GM12878 (cell line): Measurements from ENCODE around the gene ADAMTS16. TPM values are rescaled to one million over a fixed set of nuclear protein-coding genes. Genes with fewer than 3 reads are reported as not detected.

Experiments used
- ATAC-seq: fragments of 200-7000 bp; cut with Tn5 transposase; 3 replicates; pipeline ENCODE4 v1.9.1; 2020; ENCODE audit warnings: mild to moderate bottlenecking, moderate library complexity
- BruUV-seq: library from RNA; stranded (reverse); fragments of 400-500 nt; replicated peaks from 2 replicates; lab custom pipeline; 2021; lab: Mats Ljungman, UMichigan
- CTCF ChIA-PET: fragments of 300-600 bp; sonication (Branson Sonifier 250); formaldehyde crosslinking; extraction: SDS; loops from one replicate; lab custom pipeline; 2021; ENCODE audit warnings: inconsistent platforms; lab: Yijun Ruan, JAX
- POLR2A ChIA-PET: fragments of 350-600 bp; formaldehyde crosslinking; extraction: SDS; loops from one replicate; lab custom pipeline; 2021; ENCODE audit warnings: inconsistent platforms; lab: Charles Lee
- RAD21 ChIA-PET: fragments of 300-600 bp; sonication (Branson Sonifier 250); formaldehyde crosslinking; loops from one replicate; lab custom pipeline; 2023; ENCODE audit warnings: antibody characterized with exemption; ENCODE audit not compliant: unreplicated experiment; lab: Charles Lee
- SMC1A ChIA-PET: fragments of 300-600 bp; sonication (Branson Sonifier 250); formaldehyde crosslinking; loops from one replicate; lab custom pipeline; 2023; ENCODE audit not compliant: unreplicated experiment, uncharacterized antibody; lab: Charles Lee
- DNase-seq: peaks from one replicate; pipeline ENCODE4 v3.0.0-alpha.2; 2011; ENCODE audit warnings: low read depth, low spot score
- FAIRE-seq: peaks from 3 replicates; lab custom pipeline; 2011; peaks lifted over from hg19 to GRCh38; lab: Jason Lieb, UNC
- H2AFZ ChIP-seq: 2 replicates; pipeline ENCODE4 v1.6.0; 2011; ENCODE audit warnings: low read depth, low read length, control low read depth; ENCODE audit not compliant: control insufficient read depth
- H3K27ac ChIP-seq: 2 replicates; pipeline ENCODE4 v1.5.1; 2011; ENCODE audit warnings: control low read depth; ENCODE audit not compliant: control insufficient read depth, insufficient read depth
- H3K27me3 ChIP-seq, 2 experiments: replicated peaks in 1 of 2; 2 replicates each; pipeline versions ENCODE4 v1.6.0 to v1.6.1; 2011; ENCODE audit warnings: low read length in 1 of 2; ENCODE audit not compliant: control insufficient read depth in 2 of 2, insufficient read depth in 2 of 2
- H3K36me3 ChIP-seq, 2 experiments: 2 replicates each; pipeline ENCODE4 v1.5.1; 2011; ENCODE audit warnings: low read length in 1 of 2; ENCODE audit not compliant: control insufficient read depth in 2 of 2, insufficient read depth in 2 of 2
- H3K4me1 ChIP-seq: 2 replicates; pipeline ENCODE4 v1.6.1; 2011; ENCODE audit warnings: mild to moderate bottlenecking, low read length, moderate library complexity, mixed read lengths; ENCODE audit not compliant: control insufficient read depth, insufficient read depth
- H3K4me2 ChIP-seq: 2 replicates; pipeline ENCODE4 v1.6.0; 2011; ENCODE audit warnings: control low read depth; ENCODE audit not compliant: control insufficient read depth, insufficient read depth
- H3K4me3 ChIP-seq: fragments of 200-600 bp; sonication (generic); 2 replicates; pipeline ENCODE4 v1.5.1; 2016
- H3K79me2 ChIP-seq: 2 replicates; pipeline ENCODE4 v1.6.0; 2011; ENCODE audit warnings: low read length; ENCODE audit not compliant: control insufficient read depth, insufficient read depth
- H3K9ac ChIP-seq: 2 replicates; pipeline ENCODE4 v1.8.0; 2011; ENCODE audit warnings: low read length, control low read depth, mixed read lengths; ENCODE audit not compliant: control insufficient read depth, insufficient read depth
- H3K9me3 ChIP-seq: replicated peaks from 3 replicates; pipeline ENCODE4 v1.5.1; 2011; ENCODE audit warnings: mild to moderate bottlenecking, low read length; ENCODE audit not compliant: control insufficient read depth, insufficient read depth
- H4K20me1 ChIP-seq: 2 replicates; pipeline ENCODE4 v1.6.0; 2011; ENCODE audit not compliant: control insufficient read depth, insufficient read depth
- BCL11A ChIP-seq: IDR thresholded peaks from 2 replicates; pipeline ENCODE4 v1.6.1; 2011; ENCODE audit warnings: low read depth, low read length
- BRCA1 ChIP-seq: IDR thresholded peaks from 2 replicates; pipeline ENCODE4 v1.6.1; 2011; ENCODE audit warnings: low read depth, low read length, improper control_type of control experiment
- CHD4 ChIP-seq: fragments of 200-600 bp; sonication (generic); IDR thresholded peaks from 2 replicates; pipeline ENCODE4 v1.6.1; 2016; ENCODE audit warnings: mild to moderate bottlenecking
- DPF2 ChIP-seq: fragments of 450-650 bp; IDR thresholded peaks from 2 replicates; pipeline ENCODE4 v1.6.1; 2017; ENCODE audit warnings: mild to moderate bottlenecking
- FOXK2 ChIP-seq: fragments of 450-650 bp; IDR thresholded peaks from 2 replicates; pipeline ENCODE4 v1.6.1; 2017; ENCODE audit warnings: mild to moderate bottlenecking, moderate library complexity
- GABPA ChIP-seq: IDR thresholded peaks from 2 replicates; pipeline ENCODE4 v1.6.1; 2014; ENCODE audit warnings: antibody characterized with exemption, low read depth, mild to moderate bottlenecking, inconsistent platforms
- IKZF1 ChIP-seq: fragments of 450-650 bp; conservative IDR thresholded peaks from 2 replicates; pipeline ENCODE4 v1.6.1; 2017; ENCODE audit warnings: antibody characterized with exemption, mild to moderate bottlenecking
- MEF2A ChIP-seq: IDR thresholded peaks from 2 replicates; pipeline ENCODE4 v1.6.1; 2011; ENCODE audit warnings: low read depth, mild to moderate bottlenecking, low read length, moderate library complexity; ENCODE audit not compliant: insufficient read depth
- MEF2B ChIP-seq: fragments of 450-650 bp; IDR thresholded peaks from 2 replicates; pipeline ENCODE4 v1.6.1; 2018; ENCODE audit warnings: mild to moderate bottlenecking, moderate library complexity; ENCODE audit not compliant: partially characterized antibody, poor library complexity, severe bottlenecking
- NR2C1 ChIP-seq: fragments of 450-650 bp; IDR thresholded peaks from 2 replicates; pipeline ENCODE4 v1.6.1; 2017; ENCODE audit warnings: antibody characterized with exemption, mild to moderate bottlenecking, moderate library complexity
- SKIL ChIP-seq: fragments of 450-650 bp; IDR thresholded peaks from 2 replicates; pipeline ENCODE4 v1.6.1; 2017; ENCODE audit warnings: mild to moderate bottlenecking, low read depth, inconsistent platforms; ENCODE audit not compliant: poor library complexity, severe bottlenecking
- SREBF1 ChIP-seq: IDR thresholded peaks from 2 replicates; pipeline ENCODE4 v1.6.1; 2012; ENCODE audit warnings: mild to moderate bottlenecking, low read length
- TCF7 ChIP-seq: IDR thresholded peaks from 2 replicates; pipeline ENCODE4 v1.6.1; 2014; ENCODE audit warnings: antibody characterized with exemption, borderline replicate concordance
- USF1 ChIP-seq: IDR thresholded peaks from 2 replicates; pipeline ENCODE4 v1.6.1; 2011; ENCODE audit warnings: borderline replicate concordance, low read depth, mild to moderate bottlenecking, moderate library complexity, mixed read lengths, low read length; ENCODE audit not compliant: insufficient read depth; ENCODE audit errors: extremely low read length
- ZBED1 ChIP-seq: IDR thresholded peaks from 2 replicates; pipeline ENCODE4 v1.6.1; 2016; ENCODE audit warnings: borderline replicate concordance
- ZBTB4 ChIP-seq: fragments of 450-650 bp; formaldehyde crosslinking; IDR thresholded peaks from 2 replicates; pipeline ENCODE4 v1.4.0; 2022; ENCODE audit warnings: mild to moderate bottlenecking, moderate library complexity
- WGBS: methylation state at CpG from one replicate; pipeline ENCODE4 v1.1.6; 2016; ENCODE audit warnings: low lambda C conversion rate; ENCODE audit not compliant: insufficient replicate concordance, insufficient coverage; ENCODE audit errors: missing lambda C conversion rate; 5-methylcytosine and 5-hydroxymethylcytosine counted together
- in situ Hi-C: fragments of 300-500 bp; cut with MboI; formaldehyde crosslinking; loops from 9 replicates; pipeline ENCODE4 v1.14.3; 2018; ENCODE audit warnings: mixed read lengths
- intact Hi-C: fragments of 100-400 bp; cut with micrococcal nuclease; formaldehyde crosslinking; loops from one replicate; pipeline ENCODE4 v1.14.2; 2022; ENCODE audit not compliant: unreplicated experiment
- polyA plus RNA-seq, 11 experiments: library from polyadenylated mRNA; depleted of rRNA in 4 of 11; unstranded in 6 of 11; stranded (reverse) in 5 of 11; fragments of >200 nt; fragmentation: Nextera tagmentation in 4 of 11; fragmentation: Illumina TruSeq in 1 of 11; extraction: Ambion mirVana in 4 of 11; extraction: Trizol in 1 of 11; gene quantifications; 1 replicate in 1 of 11; 2 replicates in 10 of 11; pipeline versions ENCODE4 v1.2.1 to v1.2.3, GENCODE V29; 2011 to 2016; ENCODE audit warnings: inconsistent platforms in 2 of 11, missing spikeins in 2 of 11, low read depth in 1 of 11
- total RNA-seq, 4 experiments: library from RNA; depleted of rRNA in 3 of 4; stranded (reverse); fragments of >200 nt in 3 of 4; fragmentation: Illumina TruSeq in 1 of 4; extraction: Trizol in 1 of 4; gene quantifications; 2 replicates each; pipeline versions ENCODE4 v1.2.1 to v1.2.3, GENCODE V29; 2013 to 2021
- TF ChIP-seq, protein P1 (sequence below): fragments of 450-650 bp; IDR thresholded peaks from 2 replicates; pipeline ENCODE4 v1.6.1; 2017; ENCODE audit warnings: antibody characterized with exemption, mild to moderate bottlenecking, moderate library complexity

ADAMTS16 gene
- total and polyA plus RNA-seq, 10 of the 15 experiments (the other 5 are each of a cell fraction or from before 2014, with no cell fraction given), result 0.04 TPM; not detected in 9

GRCh38 chr5:5293029-5293428, 152.9 kb downstream of the ADAMTS16 start:
- no peak for FAIRE-seq
- Histone ChIP-seq H3K9ac (no peak overlapping the region), H3K4me3 (no peak overlapping the region), H3K4me1 (no peaks in the 10 kb centered on the region), H4K20me1 (no peaks in the 10 kb centered on the region), H3K27me3 (no peaks in the 10 kb centered on the region), H3K36me3 (no peaks in the 10 kb centered on the region), H3K27ac (no peak overlapping the region), H2AFZ (no peak overlapping the region), H3K79me2 (no peaks in the 10 kb centered on the region), H3K9me3 (no peaks in the 10 kb centered on the region), H3K4me2 (no peak overlapping the region)
- WGBS, result 26% methylated on average over 5 of the region's 5 CpGs
- BruUV-seq, result no TSS peak
- no peak for ATAC-seq
- POLR2A ChIA-PET, result no interaction called here
- CTCF ChIA-PET, result no interaction called here
- SMC1A ChIA-PET, result interaction anchor here (0.6 kb wide), 1 partner anchor 1430 kb away, joined by 3 read pairs; no protein-coding TSS in a partner anchor
- intact Hi-C loops (no loop called here), in situ Hi-C loops (no loop called here)
- DNase-seq, result no peak
- TF ChIP-seq TCF7, result no peak
- no peak for TF ChIP-seq BCL11A
- no peak for TF ChIP-seq NR2C1
- TF ChIP-seq, protein P1, sequence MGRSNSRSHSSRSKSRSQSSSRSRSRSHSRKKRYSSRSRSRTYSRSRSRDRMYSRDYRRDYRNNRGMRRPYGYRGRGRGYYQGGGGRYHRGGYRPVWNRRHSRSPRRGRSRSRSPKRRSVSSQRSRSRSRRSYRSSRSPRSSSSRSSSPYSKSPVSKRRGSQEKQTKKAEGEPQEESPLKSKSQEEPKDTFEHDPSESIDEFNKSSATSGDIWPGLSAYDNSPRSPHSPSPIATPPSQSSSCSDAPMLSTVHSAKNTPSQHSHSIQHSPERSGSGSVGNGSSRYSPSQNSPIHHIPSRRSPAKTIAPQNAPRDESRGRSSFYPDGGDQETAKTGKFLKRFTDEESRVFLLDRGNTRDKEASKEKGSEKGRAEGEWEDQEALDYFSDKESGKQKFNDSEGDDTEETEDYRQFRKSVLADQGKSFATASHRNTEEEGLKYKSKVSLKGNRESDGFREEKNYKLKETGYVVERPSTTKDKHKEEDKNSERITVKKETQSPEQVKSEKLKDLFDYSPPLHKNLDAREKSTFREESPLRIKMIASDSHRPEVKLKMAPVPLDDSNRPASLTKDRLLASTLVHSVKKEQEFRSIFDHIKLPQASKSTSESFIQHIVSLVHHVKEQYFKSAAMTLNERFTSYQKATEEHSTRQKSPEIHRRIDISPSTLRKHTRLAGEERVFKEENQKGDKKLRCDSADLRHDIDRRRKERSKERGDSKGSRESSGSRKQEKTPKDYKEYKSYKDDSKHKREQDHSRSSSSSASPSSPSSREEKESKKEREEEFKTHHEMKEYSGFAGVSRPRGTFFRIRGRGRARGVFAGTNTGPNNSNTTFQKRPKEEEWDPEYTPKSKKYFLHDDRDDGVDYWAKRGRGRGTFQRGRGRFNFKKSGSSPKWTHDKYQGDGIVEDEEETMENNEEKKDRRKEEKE, result no peak
- TF ChIP-seq GABPA, result no peak
- TF ChIP-seq SKIL, result no peak
- no peak for TF ChIP-seq SREBF1
- no peak for TF ChIP-seq DPF2
- no peak for TF ChIP-seq IKZF1
- no peak for TF ChIP-seq CHD4
- no peak for TF ChIP-seq MEF2B
- TF ChIP-seq MEF2A, result no peak
- no peak for TF ChIP-seq ZBED1
- TF ChIP-seq ZBTB4 (CRISPR knock-in tag), result no peak
- TF ChIP-seq USF1, result no peak
- TF ChIP-seq FOXK2, result no peak
- TF ChIP-seq BRCA1, result no peak
- RAD21 ChIA-PET, result no interaction called here
